A549 (cell line): Measurements from ENCODE around the gene NFE2L2. TPM values are rescaled to one million over a fixed set of nuclear protein-coding genes. Genes with fewer than 3 reads are reported as not detected.
A peak's percentile ranks its signal among the peaks of the same experiment; 100 is the strongest.

ENCODE experiments used
- ATAC-seq, 2 experiments: fragments of 200-7000 bp in 1 of 2; fragments of >200 bp in 1 of 2; cut with Nextera tagmentation in 1 of 2; cut with Tn5 transposase in 1 of 2; 3 replicates each; pipeline versions ENCODE4 v1.8.0 to v1.9.1; 2018 to 2020; ENCODE audit warnings: mild to moderate bottlenecking in 1 of 2, moderate library complexity in 1 of 2
- CTCF ChIA-PET: fragments of 300-600 bp; sonication (Branson Sonifier 250); formaldehyde crosslinking; extraction: SDS; loops from one replicate; lab custom pipeline; 2021; ENCODE audit warnings: antibody characterized with exemption, inconsistent platforms; lab: Yijun Ruan, JAX
- POLR2A ChIA-PET: fragments of 350-600 bp; formaldehyde crosslinking; extraction: SDS; loops from one replicate; lab custom pipeline; 2021; ENCODE audit warnings: antibody characterized with exemption, inconsistent platforms; lab: Yijun Ruan, JAX
- DNase-seq, 2 experiments: peaks; one replicate each; pipeline versions ENCODE4 v3.0.0 to v3.0.0-alpha.2; 2011 to 2016; ENCODE audit warnings: low read depth in 1 of 2, low spot score in 1 of 2
- FAIRE-seq: peaks from 2 replicates; lab custom pipeline; 2011; peaks lifted over from hg19 to GRCh38; lab: Jason Lieb, UNC
- H3K27ac ChIP-seq, 2 experiments: fragments of >200 bp; sonication (Bioruptor Twin); formaldehyde crosslinking; 3 replicates each; pipeline ENCODE4 v1.5.1; 2016 to 2017
- H3K4me1 ChIP-seq: fragments of >200 bp; sonication (Bioruptor Twin); formaldehyde crosslinking; 3 replicates; pipeline ENCODE4 v1.6.1; 2016
- H3K4me2 ChIP-seq: fragments of >200 bp; sonication (Bioruptor Twin); formaldehyde crosslinking; 3 replicates; pipeline ENCODE4 v1.6.1; 2016
- H3K4me3 ChIP-seq: fragments of >200 bp; sonication (Bioruptor Twin); formaldehyde crosslinking; 3 replicates; pipeline ENCODE4 v1.5.1; 2016
- H3K9me3 ChIP-seq: fragments of >200 bp; sonication (Bioruptor Twin); formaldehyde crosslinking; 3 replicates; pipeline ENCODE4 v1.6.1; 2016
- BCL3 ChIP-seq: fragments of >200 bp; sonication (Bioruptor Twin); formaldehyde crosslinking; IDR thresholded peaks from 3 replicates; pipeline ENCODE4 v1.6.1; 2016
- BHLHE40 ChIP-seq: IDR thresholded peaks from 2 replicates; pipeline ENCODE4 v1.6.1; 2012; ENCODE audit warnings: low read depth, low read length, inconsistent platforms
- CBX2 ChIP-seq: fragments of 200-600 bp; sonication (generic); IDR thresholded peaks from 2 replicates; pipeline ENCODE4 v1.6.1; 2016; ENCODE audit warnings: low read depth, mild to moderate bottlenecking, borderline replicate concordance
- CEBPB ChIP-seq, 2 experiments: fragments of >200 bp in 1 of 2; sonication (Bioruptor Twin) in 1 of 2; formaldehyde crosslinking in 1 of 2; IDR thresholded peaks; 2 replicates each; pipeline ENCODE4 v1.6.1; 2012 to 2016
- CTCF ChIP-seq: fragments of >200 bp; sonication (Bioruptor Twin); formaldehyde crosslinking; IDR thresholded peaks from 3 replicates; pipeline ENCODE4 v1.5.1; 2016
- E2F6 ChIP-seq: IDR thresholded peaks from 2 replicates; pipeline ENCODE4 v1.6.1; 2012; ENCODE audit warnings: low read depth, borderline replicate concordance
- EHF ChIP-seq: fragments of 250-450 bp; sonication (Bioruptor Pico); IDR thresholded peaks from 2 replicates; pipeline ENCODE4 v1.5.0; 2020; ENCODE audit warnings: mild to moderate bottlenecking
- EP300 ChIP-seq, 2 experiments: fragments of >200 bp; sonication (Bioruptor Twin); formaldehyde crosslinking; IDR thresholded peaks; 2 replicates in 1 of 2; 3 replicates in 1 of 2; pipeline ENCODE4 v1.6.1; 2016 to 2017
- GATA3 ChIP-seq: IDR thresholded peaks from 2 replicates; pipeline ENCODE4 v1.6.1; 2012; ENCODE audit warnings: borderline replicate concordance
- HDAC2 ChIP-seq: fragments of 200-600 bp; sonication (generic); IDR thresholded peaks from 2 replicates; pipeline ENCODE4 v1.6.1; 2016
- HOXB5 ChIP-seq: fragments of 250-450 bp; sonication (Bioruptor Pico); IDR thresholded peaks from 2 replicates; pipeline ENCODE4 v1.5.0; 2020; ENCODE audit warnings: mild to moderate bottlenecking, moderate library complexity
- JUN ChIP-seq, 2 experiments: fragments of >200 bp; sonication (Bioruptor Twin); formaldehyde crosslinking; IDR thresholded peaks; 2 replicates in 1 of 2; 3 replicates in 1 of 2; pipeline ENCODE4 v1.6.1; 2016 to 2017
- MAX ChIP-seq: IDR thresholded peaks from 2 replicates; pipeline ENCODE4 v1.6.1; 2012
- MAZ ChIP-seq: fragments of 150-350 bp; IDR thresholded peaks from 2 replicates; pipeline ENCODE4 v1.6.1; 2014; ENCODE audit warnings: antibody characterized with exemption, low read depth, low read length, borderline replicate concordance
- MYC ChIP-seq: IDR thresholded peaks from 2 replicates; pipeline ENCODE4 v1.6.1; 2012; ENCODE audit warnings: mild to moderate bottlenecking, inconsistent platforms, low read length, improper control_type of control experiment, borderline replicate concordance
- PBX3 ChIP-seq: IDR thresholded peaks from 2 replicates; pipeline ENCODE4 v1.6.1; 2012
- PHF8 ChIP-seq: fragments of 200-600 bp; sonication (generic); IDR thresholded peaks from 2 replicates; pipeline ENCODE4 v1.6.1; 2016; ENCODE audit warnings: low read depth, mild to moderate bottlenecking, antibody characterized with exemption, moderate library complexity, borderline replicate concordance
- POLR2A ChIP-seq: IDR thresholded peaks from 2 replicates; pipeline ENCODE4 v1.6.1; 2012; ENCODE audit warnings: mild to moderate bottlenecking, low read length
- RAD21 ChIP-seq, 2 experiments: fragments of >200 bp in 1 of 2; sonication (Bioruptor Twin) in 1 of 2; formaldehyde crosslinking in 1 of 2; IDR thresholded peaks in 1 of 2; conservative IDR thresholded peaks in 1 of 2; 2 replicates in 1 of 2; 3 replicates in 1 of 2; pipeline ENCODE4 v1.6.1; 2012 to 2018; ENCODE audit warnings: inconsistent platforms in 1 of 2
- RARB ChIP-seq: fragments of 250-450 bp; sonication (Bioruptor Pico); IDR thresholded peaks from 2 replicates; pipeline ENCODE4 v1.8.0; 2021; ENCODE audit warnings: mild to moderate bottlenecking, moderate library complexity
- REST ChIP-seq: fragments of 200-600 bp; sonication (generic); IDR thresholded peaks from 2 replicates; pipeline ENCODE4 v1.6.1; 2016; ENCODE audit warnings: antibody characterized with exemption, mild to moderate bottlenecking, moderate library complexity
- SMC3 ChIP-seq: fragments of >200 bp; sonication (Bioruptor Twin); formaldehyde crosslinking; IDR thresholded peaks from 3 replicates; pipeline ENCODE4 v1.6.1; 2018; ENCODE audit warnings: inconsistent platforms
- TFCP2L1 ChIP-seq: fragments of 250-450 bp; sonication (Bioruptor Pico); IDR thresholded peaks from 2 replicates; pipeline ENCODE4 v1.5.0; 2021; ENCODE audit warnings: mild to moderate bottlenecking
- TP53 ChIP-seq: fragments of 250-450 bp; sonication (Bioruptor Pico); IDR thresholded peaks from 2 replicates; pipeline ENCODE4 v1.5.0; 2021; ENCODE audit warnings: mild to moderate bottlenecking, moderate library complexity
- USF2 ChIP-seq: fragments of 450-650 bp; IDR thresholded peaks from 2 replicates; pipeline ENCODE4 v1.6.1; 2014; ENCODE audit warnings: antibody characterized with exemption
- ZNF302 ChIP-seq: fragments of 250-450 bp; sonication (Bioruptor Pico); IDR thresholded peaks from 2 replicates; pipeline ENCODE4 v1.9.0; 2021; ENCODE audit warnings: inconsistent platforms, mild to moderate bottlenecking, moderate library complexity
- WGBS: methylation state at CpG from one replicate; pipeline ENCODE4 v1.1.6; 2017; ENCODE audit errors: missing lambda C conversion rate; 5-methylcytosine and 5-hydroxymethylcytosine counted together
- polyA minus RNA-seq: library from RNA; depleted of rRNA, polyadenylated mRNA; stranded (reverse); fragments of >200 nt; gene quantifications from 2 replicates; pipeline ENCODE4 v1.2.3, GENCODE V29; 2011; rRNA and poly(A)+ RNA removed
- polyA plus RNA-seq, 4 experiments: library from polyadenylated mRNA; depleted of rRNA in 3 of 4; stranded (reverse); fragments of >200 nt; fragmentation: RNase III in 1 of 4; extraction: RNeasy Plus Mini Kit Qiagen cat#74134 plus additional on column Dnase treatment in 1 of 4; gene quantifications; 2 replicates in 3 of 4; 3 replicates in 1 of 4; pipeline ENCODE4 v1.2.3, GENCODE V29; 2011 to 2017

NFE2L2 gene
- 146 and 162 TPM in 2 replicates for polyA plus RNA-seq (2011; rRNA removed)
- 39.8 and 49.5 TPM in 2 replicates for polyA plus RNA-seq (2012; cell fraction: cytosol; rRNA removed)
- 31.1 and 38.8 TPM in 2 replicates for polyA plus RNA-seq (2012; cell fraction: nucleus; rRNA removed)
- polyA plus RNA-seq (2017; fragmentation: RNase III; extraction: RNeasy Plus Mini Kit Qiagen cat#74134 plus additional on column Dnase treatment), result 61.0 to 65.8 TPM (median 62.0 TPM) in 3 replicates
- polyA minus RNA-seq, result 168 and 177 TPM in 2 replicates

GRCh38 chr2:177264693-177265587 is at the start of gene NFE2L2:
Gene NFE2L2 (minus strand): TSS chr2:177264727. CDS start chr2:177264576, 151 bp downstream.
- Histone ChIP-seq H3K4me1 (peaks cover 50% of the 10 kb centered on the region), H3K4me3 (peak within 1 kb of the TSS; percentile 92), H3K9me3 (no peaks in the 10 kb centered on the region), H3K4me2 (peak within 1 kb of the TSS; percentile 88)
- peak; percentile 71 to 78 for ATAC-seq
- POLR2A ChIA-PET, result interaction anchor here (0.7 to 2.9 kb wide), 20 partner anchors 9 to 1161 kb away, joined by 3 to 48 read pairs (median 6); partner anchors contain the start of genes AGPS and HNRNPA3
- FAIRE-seq, result no peak
- CTCF ChIA-PET, result interaction anchor here (0.5 to 12.5 kb wide), 30 partner anchors 9 to 491 kb away, joined by 3 to 123 read pairs (median 5); no protein-coding TSS in a partner anchor
- WGBS, result 3% methylated on average over 28 of the region's 66 CpGs
- TF ChIP-seq RAD21 (conservative IDR thresholded peaks at IDR 0.05 in 1 of 2, IDR thresholded peaks at IDR 0.05 in 1 of 2) (peak; percentile 24 to 52; a peak in 4 of 5 replicates), MAZ (0 out of 2 replicates have a peak, but pooled peaks have one; percentile 46), REST (no peak; the same call in 1 of the 2 replicates), TP53 (peak; percentile 66; the same call in 1 of the 2 replicates), MAX (peak; percentile 56), GATA3 (peak; percentile 68; the same call in 1 of the 2 replicates), BCL3 (peak; percentile 42; the same call in 2 of the 3 replicates), RARB (CRISPR knock-in tag) (no peak), CEBPB (IDR thresholded peaks at IDR 0.05) (peak in 1 of 2 experiments; percentile 75; a peak in 3 of 4 replicates), E2F6 (peak; percentile 41; the same call in 1 of the 2 replicates), EP300 (IDR thresholded peaks at IDR 0.05) (peak in 1 of 2 experiments; percentile 79; a peak in 2 of 5 replicates), CBX2 (no peak), HDAC2 (no peak), BHLHE40 (no peak), CTCF (peak; percentile 60), POLR2A (peak; percentile 43; the same call in 1 of the 2 replicates), SMC3 (peak; percentile 18; the same call in 1 of the 3 replicates), MYC (peak; percentile 35; the same call in 1 of the 2 replicates), PHF8 (peak; percentile 33; the same call in 1 of the 2 replicates), HOXB5 (CRISPR knock-in tag) (peak; percentile 51; the same call in 1 of the 2 replicates), USF2 (no peak), EHF (CRISPR knock-in tag) (no peak), PBX3 (peak; percentile 79; the same call in 1 of the 2 replicates), ZNF302 (CRISPR knock-in tag) (no peak), JUN (IDR thresholded peaks at IDR 0.05) (peak; percentile 93 to 95; a peak in 3 of 5 replicates), TFCP2L1 (peak; percentile 89)
- TF ChIP-seq, all 56 proteins: peak for 18
- DNase-seq, result peak; percentile 77 to 91
- peak within 1 kb of the TSS; percentile 99 to 100 for H3K27ac ChIP-seq
